GM12875 (cell line): ENCODE measurements around the gene FMNL2.

Experiments
- H3K4me3 ChIP-seq: one replicate; pipeline ENCODE4 v1.5.1; 2011; ENCODE audit warnings: low read depth, low read length, control low read depth
- TF ChIP-seq, protein P1 (sequence below): IDR thresholded peaks from 2 replicates; pipeline ENCODE4 v1.5.1; 2011; ENCODE audit warnings: low read depth, mild to moderate bottlenecking, control low read depth, inconsistent platforms, low read length, moderate library complexity, borderline replicate concordance; ENCODE audit not compliant: insufficient read depth

Gene FMNL2

DNA sequence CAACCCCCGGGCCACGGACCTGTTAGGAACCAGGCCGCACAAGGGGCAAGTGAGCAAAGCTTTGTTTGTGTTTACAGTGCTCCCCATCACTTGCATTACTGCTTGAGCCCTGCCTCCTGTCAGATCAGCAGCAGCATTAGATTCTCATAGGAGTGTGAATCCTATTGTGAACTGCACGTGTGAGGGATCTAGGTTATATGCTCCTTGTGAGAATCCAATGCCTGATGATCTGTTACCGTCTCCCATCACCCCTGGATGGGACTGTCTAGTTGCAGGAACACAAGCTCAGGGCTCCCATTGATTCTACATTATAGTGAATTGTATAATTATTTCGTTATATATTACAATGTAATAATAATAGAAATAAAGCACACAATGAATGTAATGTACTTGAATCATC, 125.6 kb downstream of the FMNL2 start:
- no peak overlapping the region for H3K4me3 ChIP-seq
- TF ChIP-seq, protein P1, sequence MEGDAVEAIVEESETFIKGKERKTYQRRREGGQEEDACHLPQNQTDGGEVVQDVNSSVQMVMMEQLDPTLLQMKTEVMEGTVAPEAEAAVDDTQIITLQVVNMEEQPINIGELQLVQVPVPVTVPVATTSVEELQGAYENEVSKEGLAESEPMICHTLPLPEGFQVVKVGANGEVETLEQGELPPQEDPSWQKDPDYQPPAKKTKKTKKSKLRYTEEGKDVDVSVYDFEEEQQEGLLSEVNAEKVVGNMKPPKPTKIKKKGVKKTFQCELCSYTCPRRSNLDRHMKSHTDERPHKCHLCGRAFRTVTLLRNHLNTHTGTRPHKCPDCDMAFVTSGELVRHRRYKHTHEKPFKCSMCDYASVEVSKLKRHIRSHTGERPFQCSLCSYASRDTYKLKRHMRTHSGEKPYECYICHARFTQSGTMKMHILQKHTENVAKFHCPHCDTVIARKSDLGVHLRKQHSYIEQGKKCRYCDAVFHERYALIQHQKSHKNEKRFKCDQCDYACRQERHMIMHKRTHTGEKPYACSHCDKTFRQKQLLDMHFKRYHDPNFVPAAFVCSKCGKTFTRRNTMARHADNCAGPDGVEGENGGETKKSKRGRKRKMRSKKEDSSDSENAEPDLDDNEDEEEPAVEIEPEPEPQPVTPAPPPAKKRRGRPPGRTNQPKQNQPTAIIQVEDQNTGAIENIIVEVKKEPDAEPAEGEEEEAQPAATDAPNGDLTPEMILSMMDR: no peak

GRCh38 chr2:152462120-152462519, 127.1 kb downstream of the FMNL2 start:
- H3K4me3 ChIP-seq: no peak overlapping the region
- TF ChIP-seq, protein P1: no peak

- TF ChIP-seq, protein P1: no peak
- no peak overlapping the region for H3K4me3 ChIP-seq
Observed at GRCh38 chr2:152462779-152463178, 127.8 kb downstream of the FMNL2 start.

DNA sequence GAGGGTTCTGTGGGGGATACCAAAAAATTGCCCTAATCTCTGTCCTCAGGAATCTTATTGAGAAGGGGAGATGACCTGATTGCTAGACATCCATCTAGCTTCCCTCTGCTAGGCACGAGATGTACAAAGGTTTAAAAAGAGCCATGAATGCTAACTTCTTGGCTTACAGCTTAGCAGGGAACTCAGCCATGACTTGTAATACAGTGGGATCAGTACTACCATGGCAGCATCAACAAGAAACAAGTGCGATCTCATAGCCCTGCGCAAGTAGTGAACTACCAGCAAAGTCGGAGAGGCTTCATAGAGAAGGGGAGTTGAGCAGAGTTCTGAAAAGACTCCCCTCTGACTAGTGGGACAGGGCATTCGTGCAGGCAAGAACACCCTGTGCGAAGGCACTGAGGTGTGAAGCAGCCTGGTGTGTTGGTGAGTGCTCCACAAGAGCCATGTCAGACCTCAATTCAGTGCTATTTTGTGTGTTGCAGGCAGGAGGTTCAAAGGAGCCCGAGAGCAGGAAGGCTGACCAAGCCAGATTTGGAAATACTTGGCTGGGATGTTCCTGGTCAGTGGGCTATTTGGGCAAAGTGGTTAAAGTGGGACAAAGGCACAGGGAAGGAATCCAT, 130.0 kb downstream of the FMNL2 start:
- no peak overlapping the region for H3K4me3 ChIP-seq

GRCh38 chr2:152465541-152465940, 130.6 kb downstream of the FMNL2 start:
- TF ChIP-seq, protein P1: no peak
- no peak overlapping the region for H3K4me3 ChIP-seq

More for the DNA sequence above, 130.0 kb downstream of the FMNL2 start:
- TF ChIP-seq, protein P1: no peak

DNA sequence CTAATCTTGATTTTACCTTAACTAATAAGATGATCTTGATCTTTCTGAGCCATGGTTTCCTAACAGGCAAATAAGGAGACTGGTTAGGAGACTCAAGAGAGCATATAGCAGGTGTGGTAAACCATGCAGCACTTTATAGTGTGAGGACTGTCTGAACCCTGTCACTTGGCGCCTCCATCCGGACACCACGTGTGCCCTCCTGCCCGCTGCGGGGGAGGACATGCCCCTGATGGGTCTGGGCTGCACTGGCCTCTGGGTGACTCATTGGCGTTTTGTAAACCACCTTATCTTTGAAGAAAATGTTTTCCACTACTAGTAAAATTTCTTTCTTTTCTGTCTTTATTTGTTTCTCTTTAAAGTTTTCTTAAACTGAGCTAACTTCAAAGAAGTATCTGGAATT, 131.1 kb downstream of the FMNL2 start:
- no peak overlapping the region for H3K4me3 ChIP-seq
- TF ChIP-seq, protein P1: 0 out of 2 replicates have a peak, but pooled peaks have one; percentile 3

DNA sequence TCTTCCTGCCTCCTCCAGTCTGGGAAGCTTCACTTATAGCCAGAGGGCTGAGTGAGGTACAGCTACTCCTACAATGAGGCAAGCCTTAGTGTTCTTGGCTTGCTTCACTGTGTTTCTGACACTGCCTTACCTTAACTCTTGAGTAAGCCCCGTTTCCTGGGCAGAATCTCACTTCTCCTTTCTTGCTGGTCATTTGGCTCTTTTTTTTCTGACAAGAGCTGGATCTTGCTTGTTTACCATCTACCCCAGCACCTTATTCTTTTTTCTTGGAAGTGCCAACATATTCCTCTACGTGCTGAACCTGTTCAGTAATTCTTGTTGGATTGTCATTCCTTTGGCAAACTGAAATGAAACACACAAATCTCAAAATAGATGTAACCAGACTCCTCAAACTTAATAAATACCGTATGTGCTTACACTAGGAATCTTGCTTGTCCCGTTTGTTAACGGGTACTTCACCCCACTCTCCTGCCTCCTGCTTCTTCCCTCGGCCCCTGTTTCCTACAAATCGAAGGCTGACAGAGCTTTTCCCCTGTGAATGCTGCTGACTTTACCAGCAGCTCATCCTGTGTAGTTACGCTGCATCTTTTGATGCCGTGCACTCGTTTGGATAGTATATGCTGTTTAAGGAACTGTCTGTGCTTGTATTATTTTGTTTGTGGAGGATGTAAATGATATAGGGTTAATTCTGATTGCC, 132.2 kb downstream of the FMNL2 start:
- TF ChIP-seq, protein P1: no peak
- H3K4me3 ChIP-seq: peak overlapping the region; percentile 12
